Measurements from ENCODE around the gene TAL2.

Gene TAL2

DNA sequence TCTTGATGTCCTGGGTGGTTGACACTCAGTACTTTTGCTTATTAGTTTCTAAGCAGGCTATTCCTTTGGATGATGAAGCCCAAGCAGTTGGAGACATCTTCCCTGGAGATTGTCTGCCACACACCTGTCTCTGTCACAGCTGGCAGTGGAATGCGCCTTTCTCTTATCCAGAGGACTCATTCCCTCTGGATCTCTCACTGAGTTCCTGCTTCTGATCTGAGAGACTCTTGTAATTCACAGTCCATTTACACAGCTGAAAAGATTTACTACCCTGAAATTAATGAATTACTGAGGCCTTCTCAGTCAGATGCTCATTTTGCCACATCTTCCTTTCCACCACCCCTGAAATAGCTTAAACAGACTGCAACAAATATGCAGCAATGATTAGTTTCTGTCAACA is 15.9 kb downstream of the TAL2 start:
- Histone ChIP-seq H3K9ac (ENCODE audit: low read length) (no peak overlapping the region), H3K4me1 (ENCODE audit: control insufficient read depth, insufficient read depth, low read length) (no peaks in the 10 kb centered on the region), H3K4me3 (ENCODE audit: low read length) (no peak overlapping the region), H3K27me3 (replicated peaks; ENCODE audit: control insufficient read depth, insufficient read depth, low read length) (no peaks in the 10 kb centered on the region), H3K9me3 (ENCODE audit: control insufficient read depth, low read length) (no peaks in the 10 kb centered on the region), H3K36me3 (ENCODE audit: control insufficient read depth, insufficient read depth, low read length, severe bottlenecking) (no peaks in the 10 kb centered on the region)
- no peak for DNase-seq (ENCODE audit: low read depth)

DNA sequence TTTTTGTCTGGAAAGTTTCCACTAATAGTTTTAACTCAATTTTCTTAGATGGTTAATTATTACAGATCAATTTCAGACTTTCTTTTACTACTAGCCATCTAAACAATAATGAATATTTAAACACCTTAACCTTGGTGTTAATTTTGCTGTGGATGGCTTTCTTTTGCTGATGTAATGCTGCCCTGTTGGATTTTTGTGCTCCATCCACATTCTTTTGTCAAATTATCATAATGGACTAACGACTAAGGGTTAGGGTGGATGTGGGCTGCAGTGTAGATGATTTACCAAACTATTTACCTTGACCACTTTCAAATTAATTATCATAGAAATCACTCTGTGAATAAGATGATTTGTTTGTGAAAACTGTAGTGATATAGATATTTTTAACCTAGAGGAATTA is 16.5 kb downstream of the TAL2 start:
- Histone ChIP-seq H3K4me1 (ENCODE audit: control insufficient read depth, insufficient read depth, low read length) (no peaks in the 10 kb centered on the region), H3K9ac (ENCODE audit: low read length) (no peak overlapping the region), H3K27me3 (replicated peaks; ENCODE audit: control insufficient read depth, insufficient read depth, low read length) (no peaks in the 10 kb centered on the region), H3K9me3 (ENCODE audit: control insufficient read depth, low read length) (no peaks in the 10 kb centered on the region), H3K36me3 (ENCODE audit: control insufficient read depth, insufficient read depth, low read length, severe bottlenecking) (no peaks in the 10 kb centered on the region), H3K4me3 (ENCODE audit: low read length) (no peak overlapping the region)
- no peak for DNase-seq (ENCODE audit: low read depth)

DNA sequence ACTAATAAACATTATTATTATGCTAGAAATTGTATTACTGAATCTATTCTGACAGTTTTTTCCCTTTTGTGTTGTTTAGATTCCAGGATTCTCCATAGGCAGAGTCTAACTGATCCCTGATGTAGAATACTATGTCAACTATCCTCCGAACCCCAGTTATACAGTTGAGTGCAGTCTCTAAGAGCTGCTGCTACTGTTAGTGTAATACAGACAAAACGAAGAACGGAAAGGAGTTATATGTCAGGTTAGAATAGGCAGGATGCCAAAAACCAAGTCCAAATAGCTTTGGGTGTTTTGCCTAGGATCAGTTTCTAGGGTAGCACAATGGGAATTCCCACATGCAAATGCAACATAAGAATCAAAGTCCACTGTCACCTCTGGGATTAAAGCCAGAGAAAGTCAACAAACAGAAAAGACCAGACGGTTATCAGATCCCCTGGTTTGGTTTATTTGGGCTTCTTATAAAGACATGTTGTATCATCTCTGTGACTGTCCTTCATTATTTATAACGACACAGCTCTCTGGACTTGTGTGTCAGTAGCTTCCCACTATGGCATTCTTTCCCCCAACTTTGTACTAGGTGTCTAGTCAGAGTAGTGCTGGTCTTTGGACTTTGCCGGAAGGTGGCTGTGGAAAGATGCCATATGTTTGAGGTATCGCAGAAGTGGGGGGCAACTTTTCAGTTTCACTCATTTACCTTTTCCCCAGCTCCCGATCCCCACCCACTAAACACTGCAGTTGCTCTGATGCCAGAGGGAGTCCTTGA is 17.2 kb downstream of the TAL2 start:
- no peak overlapping the region for H3K4me3 ChIP-seq (ENCODE audit: low read length)
- DNase-seq (ENCODE audit: low read depth) = no peak
- H3K9me3 ChIP-seq (ENCODE audit: control insufficient read depth, low read length) = no peaks in the 10 kb centered on the region
- H3K4me1 ChIP-seq (ENCODE audit: control insufficient read depth, insufficient read depth, low read length) = no peaks in the 10 kb centered on the region
- no peaks in the 10 kb centered on the region for H3K27me3 ChIP-seq (replicated peaks; ENCODE audit: control insufficient read depth, insufficient read depth, low read length)
- H3K9ac ChIP-seq (ENCODE audit: low read length) = no peak overlapping the region
- no peaks in the 10 kb centered on the region for H3K36me3 ChIP-seq (ENCODE audit: control insufficient read depth, insufficient read depth, low read length, severe bottlenecking)

DNA sequence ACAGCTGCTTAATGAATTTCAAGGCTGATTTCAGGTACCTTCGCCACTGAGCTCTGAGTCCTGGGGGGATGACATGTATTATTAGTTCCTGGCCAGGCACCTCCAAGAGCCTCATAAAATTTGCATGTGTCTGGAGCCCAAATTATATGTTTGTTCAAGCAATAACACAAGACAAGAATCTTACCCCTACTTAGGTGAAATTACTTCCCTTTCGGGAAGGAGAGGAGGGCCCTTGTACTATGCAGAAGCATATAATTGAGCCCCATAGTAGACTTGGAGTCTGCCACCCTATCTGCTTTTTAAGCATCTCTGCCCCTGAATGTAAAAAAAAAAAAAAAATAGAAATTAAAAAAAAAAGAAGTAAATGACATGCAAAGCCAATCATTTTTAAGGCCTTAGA is 19.1 kb downstream of the TAL2 start:
- Histone ChIP-seq H3K27me3 (replicated peaks; ENCODE audit: control insufficient read depth, insufficient read depth, low read length) (no peaks in the 10 kb centered on the region), H3K9me3 (ENCODE audit: control insufficient read depth, low read length) (no peaks in the 10 kb centered on the region), H3K4me3 (ENCODE audit: low read length) (no peak overlapping the region), H3K9ac (ENCODE audit: low read length) (no peak overlapping the region), H3K36me3 (ENCODE audit: control insufficient read depth, insufficient read depth, low read length, severe bottlenecking) (no peaks in the 10 kb centered on the region), H3K4me1 (ENCODE audit: control insufficient read depth, insufficient read depth, low read length) (no peaks in the 10 kb centered on the region)
- no peak for DNase-seq (ENCODE audit: low read depth)

DNA sequence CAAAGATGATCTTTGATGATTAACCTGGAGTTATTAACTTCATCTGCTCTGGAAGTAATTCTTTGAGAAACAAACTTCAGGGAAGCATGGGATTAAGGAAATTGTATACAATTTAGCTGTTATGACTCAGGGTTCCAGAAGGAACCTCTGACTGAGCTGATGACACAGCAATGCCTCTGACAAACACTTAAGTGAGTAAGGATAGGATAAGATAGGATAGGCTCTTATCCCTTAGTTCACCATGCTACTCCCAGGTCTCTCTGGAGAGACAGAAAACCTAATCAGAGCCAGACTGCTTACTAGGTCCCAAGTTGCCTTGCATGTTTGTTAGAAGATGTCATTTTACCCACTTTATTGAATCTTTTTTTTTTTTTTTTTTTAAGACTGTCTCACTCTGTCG is 19.5 kb downstream of the TAL2 start:
- H3K27me3 ChIP-seq (replicated peaks; ENCODE audit: control insufficient read depth, insufficient read depth, low read length) = no peaks in the 10 kb centered on the region
- H3K4me3 ChIP-seq (ENCODE audit: low read length) = no peak overlapping the region
- no peak overlapping the region for H3K9ac ChIP-seq (ENCODE audit: low read length)
- H3K9me3 ChIP-seq (ENCODE audit: control insufficient read depth, low read length) = no peaks in the 10 kb centered on the region
- DNase-seq (ENCODE audit: low read depth) = peak; percentile 15
- H3K4me1 ChIP-seq (ENCODE audit: control insufficient read depth, insufficient read depth, low read length) = no peaks in the 10 kb centered on the region
- H3K36me3 ChIP-seq (ENCODE audit: control insufficient read depth, insufficient read depth, low read length, severe bottlenecking) = no peaks in the 10 kb centered on the region

DNA sequence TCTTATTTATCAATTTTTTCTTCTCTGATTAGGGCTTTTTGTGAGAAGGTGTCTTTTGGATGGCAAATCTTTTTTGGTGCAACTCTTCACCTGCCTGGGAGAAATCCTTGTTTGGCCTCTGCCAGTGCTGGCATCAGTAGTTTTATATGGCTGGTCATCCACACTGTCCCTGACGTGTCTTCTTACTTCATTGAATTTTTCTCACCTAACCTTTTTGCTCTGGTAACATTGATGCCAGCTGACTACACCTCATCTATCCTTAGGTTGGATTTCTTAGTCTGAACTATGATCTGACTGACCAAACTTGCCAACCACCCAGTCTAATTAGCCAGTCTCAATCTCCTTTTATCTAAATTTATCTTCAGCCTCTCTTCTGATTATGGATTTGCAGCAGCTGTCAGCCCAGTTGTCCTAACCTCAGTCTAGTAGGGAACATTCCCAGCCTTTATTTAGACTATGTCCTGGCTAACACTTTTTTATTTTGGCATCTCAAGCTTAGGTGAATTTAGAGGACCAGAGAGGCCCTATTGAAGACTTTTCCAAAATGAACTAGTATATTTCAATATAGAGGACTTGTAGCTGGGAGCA is 21.5 kb downstream of the TAL2 start:
- Histone ChIP-seq H3K4me3 (ENCODE audit: low read length) (no peak overlapping the region), H3K27me3 (replicated peaks; ENCODE audit: control insufficient read depth, insufficient read depth, low read length) (no peaks in the 10 kb centered on the region), H3K4me1 (ENCODE audit: control insufficient read depth, insufficient read depth, low read length) (no peaks in the 10 kb centered on the region), H3K9me3 (ENCODE audit: control insufficient read depth, low read length) (no peaks in the 10 kb centered on the region), H3K9ac (ENCODE audit: low read length) (no peak overlapping the region), H3K36me3 (ENCODE audit: control insufficient read depth, insufficient read depth, low read length, severe bottlenecking) (no peaks in the 10 kb centered on the region)
- DNase-seq (ENCODE audit: low read depth) = no peak

DNA sequence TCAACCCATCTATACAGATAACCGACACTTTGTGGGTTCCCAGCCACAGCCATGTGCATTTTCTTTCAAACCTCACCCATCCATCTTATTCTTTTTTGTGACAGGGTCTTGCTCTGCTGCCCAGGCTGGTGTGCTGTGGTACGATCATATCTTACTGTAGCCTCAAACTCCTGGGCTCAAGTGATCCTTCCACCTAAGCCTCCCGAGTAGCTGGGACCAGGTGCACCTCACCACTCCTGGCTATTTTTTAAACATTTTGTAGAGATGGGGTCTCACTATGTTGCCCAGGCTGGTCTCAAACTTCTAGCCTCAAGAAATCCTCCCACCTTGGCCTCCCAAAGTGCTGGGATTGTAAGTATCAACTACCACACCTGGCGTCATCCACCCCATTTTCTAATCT is 24.7 kb downstream of the TAL2 start:
- DNase-seq (ENCODE audit: low read depth) = no peak
- H3K27me3 ChIP-seq (replicated peaks; ENCODE audit: control insufficient read depth, insufficient read depth, low read length) = no peaks in the 10 kb centered on the region
- no peaks in the 10 kb centered on the region for H3K36me3 ChIP-seq (ENCODE audit: control insufficient read depth, insufficient read depth, low read length, severe bottlenecking)
- H3K9ac ChIP-seq (ENCODE audit: low read length) = no peak overlapping the region
- no peaks in the 10 kb centered on the region for H3K4me1 ChIP-seq (ENCODE audit: control insufficient read depth, insufficient read depth, low read length)
- H3K9me3 ChIP-seq (ENCODE audit: control insufficient read depth, low read length) = no peaks in the 10 kb centered on the region
- no peak overlapping the region for H3K4me3 ChIP-seq (ENCODE audit: low read length)

DNA sequence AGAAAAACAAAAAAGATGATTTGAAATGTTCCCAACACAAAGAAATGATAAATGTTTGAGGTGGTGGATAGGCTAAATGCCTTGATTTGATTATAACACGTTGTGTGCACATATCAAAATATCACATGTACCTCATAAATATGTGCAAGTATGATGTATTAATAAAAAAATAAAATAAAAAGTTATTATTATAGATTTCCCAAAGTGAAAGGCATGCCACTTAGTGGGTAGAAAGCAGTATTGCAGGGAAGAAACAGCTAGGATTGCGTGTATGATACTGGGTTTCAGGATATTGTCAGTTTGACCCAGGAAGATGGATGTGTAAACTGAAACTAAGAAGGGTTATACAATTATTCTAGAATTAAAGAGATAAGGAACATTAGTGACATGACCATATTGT is 28.5 kb downstream of the TAL2 start:
- Histone ChIP-seq H3K9me3 (ENCODE audit: control insufficient read depth, low read length) (no peaks in the 10 kb centered on the region), H3K4me1 (ENCODE audit: control insufficient read depth, insufficient read depth, low read length) (peaks cover 11% of the 10 kb centered on the region), H3K27me3 (replicated peaks; ENCODE audit: control insufficient read depth, insufficient read depth, low read length) (peaks cover 3% of the 10 kb centered on the region), H3K4me3 (ENCODE audit: low read length) (no peak overlapping the region), H3K9ac (ENCODE audit: low read length) (no peak overlapping the region), H3K36me3 (ENCODE audit: control insufficient read depth, insufficient read depth, low read length, severe bottlenecking) (no peaks in the 10 kb centered on the region)
- peak; percentile 59 for DNase-seq (ENCODE audit: low read depth)

DNA sequence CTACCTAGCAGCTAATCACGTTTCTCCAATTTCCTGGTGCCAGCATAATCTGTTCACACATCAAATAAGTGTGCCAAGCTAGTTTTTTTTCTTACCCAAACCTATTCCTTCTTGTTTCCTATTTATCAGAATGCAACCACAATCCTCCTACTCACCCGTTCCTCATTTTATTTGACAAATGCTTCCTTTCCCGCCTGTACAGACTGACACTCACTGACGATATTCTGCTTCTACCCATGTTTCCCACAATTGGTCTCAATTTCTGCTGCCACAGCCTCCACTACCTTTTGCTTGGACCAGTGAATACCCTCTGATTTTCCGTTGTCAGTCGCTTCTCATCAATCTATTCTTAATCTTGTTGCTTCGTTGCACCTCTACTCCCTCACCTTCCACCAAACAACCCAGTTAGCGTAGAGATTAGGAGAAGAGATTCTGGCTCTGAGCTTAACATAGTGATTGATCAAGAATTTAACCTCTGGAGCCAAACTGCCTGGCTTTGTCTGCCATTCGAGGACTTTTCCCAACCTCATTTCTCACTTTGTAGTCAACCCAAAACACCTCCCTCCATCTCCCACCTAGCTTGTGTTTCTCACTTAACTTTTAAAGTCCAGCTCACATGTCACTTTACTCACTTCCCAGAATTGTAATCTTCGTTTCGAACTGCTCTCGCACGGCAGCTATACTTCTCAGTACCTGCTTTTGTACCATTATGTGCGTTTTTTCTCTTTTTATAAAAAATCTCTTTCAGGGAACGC is 31.4 kb downstream of the TAL2 start:
- no peaks in the 10 kb centered on the region for H3K9me3 ChIP-seq (ENCODE audit: control insufficient read depth, low read length)
- no peaks in the 10 kb centered on the region for H3K36me3 ChIP-seq (ENCODE audit: control insufficient read depth, insufficient read depth, low read length, severe bottlenecking)
- peak overlapping the region; percentile 23 for H3K9ac ChIP-seq (ENCODE audit: low read length)
- peaks cover 3% of the 10 kb centered on the region for H3K27me3 ChIP-seq (replicated peaks; ENCODE audit: control insufficient read depth, insufficient read depth, low read length)
- peak overlapping the region; percentile 80 for H3K4me3 ChIP-seq (ENCODE audit: low read length)
- peak; percentile 20 for DNase-seq (ENCODE audit: low read depth)
- H3K4me1 ChIP-seq (ENCODE audit: control insufficient read depth, insufficient read depth, low read length) = peaks cover 13% of the 10 kb centered on the region

DNA sequence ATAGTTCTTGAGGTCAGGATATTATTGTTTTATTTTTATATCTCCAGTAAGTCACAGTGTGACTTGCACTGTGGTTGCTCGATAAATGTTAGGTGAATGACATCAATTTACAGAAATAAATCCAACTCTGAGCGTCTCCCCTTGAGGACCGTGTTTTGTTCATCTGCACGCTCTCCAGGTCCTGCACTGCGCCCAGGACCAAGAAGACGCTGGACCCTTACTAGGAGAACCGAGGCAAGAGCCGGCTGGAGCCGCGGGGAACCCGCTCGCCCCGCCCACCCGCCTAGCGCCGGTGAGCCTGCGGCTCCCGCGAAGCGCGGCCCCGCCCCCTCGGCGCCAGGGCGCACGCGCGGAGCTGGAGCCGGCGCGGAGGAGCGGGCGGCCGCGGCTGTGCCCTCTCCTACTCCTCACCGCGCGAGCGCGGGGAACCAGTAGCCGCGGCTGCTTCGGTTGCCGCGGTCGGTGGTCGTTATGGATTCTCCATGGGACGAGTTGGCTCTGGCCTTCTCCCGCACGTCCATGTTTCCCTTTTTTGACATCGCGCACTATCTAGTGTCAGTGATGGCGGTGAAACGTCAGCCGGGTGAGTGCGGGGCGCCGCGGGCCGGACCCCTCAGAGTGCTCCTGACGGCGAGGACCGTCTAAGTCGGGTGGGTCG is 32.1 kb downstream of the TAL2 start, which contains the start of gene TMEM38B:
Gene TMEM38B (plus strand): TSS at position 352 of the 658 bp plus-strand sequence. CDS start 120 bp downstream, at position 472.
- peaks cover 13% of the 10 kb centered on the region for H3K4me1 ChIP-seq (ENCODE audit: control insufficient read depth, insufficient read depth, low read length)
- peak within 1 kb of the TSS; percentile 80 for H3K4me3 ChIP-seq (ENCODE audit: low read length)
- H3K36me3 ChIP-seq (ENCODE audit: control insufficient read depth, insufficient read depth, low read length, severe bottlenecking) = no peaks in the 10 kb centered on the region
- DNase-seq (ENCODE audit: low read depth) = peak; percentile 92
- H3K9ac ChIP-seq (ENCODE audit: low read length) = peak within 1 kb of the TSS; percentile 36
- H3K27me3 ChIP-seq (replicated peaks; ENCODE audit: control insufficient read depth, insufficient read depth, low read length) = peaks cover 3% of the 10 kb centered on the region
- H3K9me3 ChIP-seq (ENCODE audit: control insufficient read depth, low read length) = no peaks in the 10 kb centered on the region
